ENCODE data around the gene TLE1. TPM values are rescaled to one million over a fixed set of nuclear protein-coding genes. Genes with fewer than 3 reads are reported as not detected.

Gene TLE1
- total and polyA plus RNA-seq, 2 donors (not counting 1 experiment from before 2014, with no cell fraction given) = 33.5 to 80.3 TPM

GRCh38 chr9:81578606-81579005 is 110.7 kb downstream of the TLE1 start:
- H3K27me3 Mint-ChIP-seq = no peaks in the 10 kb centered on the region
- TF ChIP-seq EZH2 (IDR thresholded peaks at IDR 0.05; ENCODE audit: borderline replicate concordance, insufficient read depth, low read depth, low read length, poor library complexity, severe bottlenecking) (no peak), CTCF (IDR thresholded peaks at IDR 0.05) (no peak)
- Histone ChIP-seq H4K20me1 (ENCODE audit: control insufficient read depth, insufficient read depth, low read length, poor library complexity, severe bottlenecking) (no peaks in the 10 kb centered on the region), H3K9me3 (ENCODE audit: control extremely low read depth in 1 of 3, control insufficient read depth in 2 of 3, insufficient read depth in 1 of 3, low read length in 2 of 3) (no peaks in the 10 kb centered on the region), H2AFZ (ENCODE audit: insufficient read depth, low read depth, low read length, poor library complexity, severe bottlenecking) (no peak overlapping the region), H3K4me1 (ENCODE audit: control insufficient read depth in 2 of 2, insufficient read depth in 2 of 2, low read length in 2 of 2) (no peaks in the 10 kb centered on the region), H3K4me3 (ENCODE audit: control extremely low read depth in 1 of 5, extremely low read depth in 1 of 5, insufficient read depth in 1 of 5, low read depth in 2 of 5, low read length in 4 of 5) (no peak overlapping the region), H3K36me3 (replicated peaks in 1 of 2; ENCODE audit: control extremely low read depth in 1 of 2, control insufficient read depth in 1 of 2, extremely low read depth in 1 of 2, insufficient read depth in 2 of 2, low read length in 1 of 2) (peaks cover 3 to 5% of the 10 kb centered on the region in 2 experiments), H3K4me2 (replicated peaks; ENCODE audit: low read depth, low read length, poor library complexity, severe bottlenecking) (no peak overlapping the region), H3K27me3 (replicated peaks in 1 of 4; ENCODE audit: control extremely low read depth in 1 of 4, control insufficient read depth in 3 of 4, insufficient read depth in 4 of 4, low read length in 3 of 4) (no peaks in the 10 kb centered on the region), H3K79me2 (ENCODE audit: control insufficient read depth, insufficient read depth, low read length) (no peaks in the 10 kb centered on the region), H3K9ac (ENCODE audit: low read length) (no peak overlapping the region), H3K27ac (ENCODE audit: low read length in 2 of 2) (no peak overlapping the region)
- ATAC-seq (ENCODE audit: low read depth) = no peak
- peaks cover 17% of the 10 kb centered on the region for H3K4me1 Mint-ChIP-seq
- H3K4me3 Mint-ChIP-seq = no peak overlapping the region
- ChIA-PET POLR2A (interaction anchor here (0.7 kb wide), 1 partner anchor 248 kb away, joined by 5 read pairs; no protein-coding TSS in a partner anchor), CTCF (no interaction called here)
- no peak overlapping the region for H3K27ac Mint-ChIP-seq
- no peaks in the 10 kb centered on the region for H3K9me3 Mint-ChIP-seq (ENCODE audit: insufficient read depth)
- intact Hi-C loops (cut with micrococcal nuclease) = no loop called here
- DNase-seq = no peak

- no peak overlapping the region for H3K27ac Mint-ChIP-seq
- Histone ChIP-seq H3K36me3 (replicated peaks in 1 of 2; ENCODE audit: control extremely low read depth in 1 of 2, control insufficient read depth in 1 of 2, extremely low read depth in 1 of 2, insufficient read depth in 2 of 2, low read length in 1 of 2) (peaks cover 0 to 2% of the 10 kb centered on the region in 2 experiments), H3K9me3 (ENCODE audit: control extremely low read depth in 1 of 3, control insufficient read depth in 2 of 3, insufficient read depth in 1 of 3, low read length in 2 of 3) (no peaks in the 10 kb centered on the region), H4K20me1 (ENCODE audit: control insufficient read depth, insufficient read depth, low read length, poor library complexity, severe bottlenecking) (no peaks in the 10 kb centered on the region), H3K4me2 (replicated peaks; ENCODE audit: low read depth, low read length, poor library complexity, severe bottlenecking) (no peak overlapping the region), H3K4me3 (ENCODE audit: control extremely low read depth in 1 of 5, extremely low read depth in 1 of 5, insufficient read depth in 1 of 5, low read depth in 2 of 5, low read length in 4 of 5) (no peak overlapping the region), H3K27ac (ENCODE audit: low read length in 2 of 2) (no peak overlapping the region), H3K9ac (ENCODE audit: low read length) (no peak overlapping the region), H2AFZ (ENCODE audit: insufficient read depth, low read depth, low read length, poor library complexity, severe bottlenecking) (no peak overlapping the region), H3K79me2 (ENCODE audit: control insufficient read depth, insufficient read depth, low read length) (no peaks in the 10 kb centered on the region), H3K27me3 (replicated peaks in 1 of 4; ENCODE audit: control extremely low read depth in 1 of 4, control insufficient read depth in 3 of 4, insufficient read depth in 4 of 4, low read length in 3 of 4) (no peaks in the 10 kb centered on the region), H3K4me1 (ENCODE audit: control insufficient read depth in 2 of 2, insufficient read depth in 2 of 2, low read length in 2 of 2) (no peaks in the 10 kb centered on the region)
- no CpG with 5 or more reads among the region's 2 CpGs for WGBS (ENCODE audit: insufficient coverage)
- CTCF ChIA-PET = interaction anchor here (1.9 kb wide), 1 partner anchor 110 kb away, joined by 7 read pairs; no protein-coding TSS in a partner anchor
- H3K4me1 Mint-ChIP-seq = peaks cover 17% of the 10 kb centered on the region
- no peak for TF ChIP-seq EZH2 (IDR thresholded peaks at IDR 0.05; ENCODE audit: borderline replicate concordance, insufficient read depth, low read depth, low read length, poor library complexity, severe bottlenecking)
- no peak for ATAC-seq (ENCODE audit: low read depth)
- no peak for DNase-seq
- no peaks in the 10 kb centered on the region for H3K27me3 Mint-ChIP-seq
- no peaks in the 10 kb centered on the region for H3K9me3 Mint-ChIP-seq (ENCODE audit: insufficient read depth)
- intact Hi-C loops (cut with micrococcal nuclease) = no loop called here
- POLR2A ChIA-PET = no interaction called here
- no peak overlapping the region for H3K4me3 Mint-ChIP-seq
Observed at GRCh38 chr9:81575956-81576355, 113.4 kb downstream of the TLE1 start.
